Fibroblast of mammary gland (primary cell): ENCODE measurements around the gene PLXNA4.

Experiments used
- DNase-seq: peaks from one replicate; pipeline ENCODE4 v3.0.0-alpha.2; 2010; ENCODE audit warnings: low read depth
- H3K4me3 ChIP-seq: 2 replicates; pipeline ENCODE4 v1.5.1; 2011; ENCODE audit warnings: low read depth, mild to moderate bottlenecking, low read length, moderate library complexity; ENCODE audit not compliant: control insufficient read depth
- TF ChIP-seq, protein P1 (sequence below): conservative IDR thresholded peaks from 2 replicates; pipeline ENCODE4 v1.5.1; 2011; ENCODE audit warnings: low read depth, low read length, inconsistent platforms; ENCODE audit not compliant: control insufficient read depth, insufficient read depth

Gene PLXNA4

DNA sequence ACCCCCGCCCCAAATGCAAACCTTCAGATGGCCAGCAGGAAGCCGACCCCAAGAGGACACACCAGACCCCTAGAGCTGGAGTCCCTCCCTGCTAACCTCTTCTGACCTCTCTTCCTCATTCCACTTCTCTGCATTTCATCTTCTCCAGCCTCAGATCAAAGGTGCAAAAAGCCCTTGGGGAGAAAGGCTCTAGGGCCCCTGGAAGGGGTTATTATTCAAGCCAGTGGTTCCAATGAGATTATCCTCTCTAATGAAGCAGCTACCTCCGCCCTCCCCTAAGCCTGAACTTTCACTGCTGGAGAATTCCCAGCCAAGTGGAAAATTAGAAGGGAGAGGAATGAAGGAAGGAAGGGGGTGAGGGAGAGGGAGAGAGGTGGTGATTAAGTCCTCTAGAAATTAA is 343.9 kb downstream of the PLXNA4 start:
- DNase-seq, result no peak
- H3K4me3 ChIP-seq, result no peak overlapping the region
- TF ChIP-seq, protein P1, sequence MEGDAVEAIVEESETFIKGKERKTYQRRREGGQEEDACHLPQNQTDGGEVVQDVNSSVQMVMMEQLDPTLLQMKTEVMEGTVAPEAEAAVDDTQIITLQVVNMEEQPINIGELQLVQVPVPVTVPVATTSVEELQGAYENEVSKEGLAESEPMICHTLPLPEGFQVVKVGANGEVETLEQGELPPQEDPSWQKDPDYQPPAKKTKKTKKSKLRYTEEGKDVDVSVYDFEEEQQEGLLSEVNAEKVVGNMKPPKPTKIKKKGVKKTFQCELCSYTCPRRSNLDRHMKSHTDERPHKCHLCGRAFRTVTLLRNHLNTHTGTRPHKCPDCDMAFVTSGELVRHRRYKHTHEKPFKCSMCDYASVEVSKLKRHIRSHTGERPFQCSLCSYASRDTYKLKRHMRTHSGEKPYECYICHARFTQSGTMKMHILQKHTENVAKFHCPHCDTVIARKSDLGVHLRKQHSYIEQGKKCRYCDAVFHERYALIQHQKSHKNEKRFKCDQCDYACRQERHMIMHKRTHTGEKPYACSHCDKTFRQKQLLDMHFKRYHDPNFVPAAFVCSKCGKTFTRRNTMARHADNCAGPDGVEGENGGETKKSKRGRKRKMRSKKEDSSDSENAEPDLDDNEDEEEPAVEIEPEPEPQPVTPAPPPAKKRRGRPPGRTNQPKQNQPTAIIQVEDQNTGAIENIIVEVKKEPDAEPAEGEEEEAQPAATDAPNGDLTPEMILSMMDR, result no peak

DNA sequence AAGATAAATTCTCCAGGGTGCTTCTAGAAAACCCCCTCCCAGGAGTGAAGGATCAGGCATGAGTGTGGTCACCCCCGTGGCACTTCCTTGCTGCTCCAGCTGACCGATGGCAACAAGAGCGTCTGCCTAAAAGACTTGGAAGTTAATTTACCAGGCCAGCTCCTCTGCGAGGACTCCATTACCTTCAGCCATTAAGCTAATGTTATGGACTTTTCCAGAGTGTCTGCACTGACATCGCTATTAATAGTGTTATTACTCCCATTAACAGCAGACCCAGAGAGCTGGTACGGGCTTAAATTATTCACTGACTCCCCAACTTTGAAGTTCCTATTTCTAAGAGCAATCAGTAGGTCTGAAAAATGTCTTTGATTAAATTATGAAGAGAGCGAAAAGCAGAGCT is 345.8 kb downstream of the PLXNA4 start:
- no peak for DNase-seq
- H3K4me3 ChIP-seq, result no peak overlapping the region
- TF ChIP-seq, protein P1, result no peak

DNA sequence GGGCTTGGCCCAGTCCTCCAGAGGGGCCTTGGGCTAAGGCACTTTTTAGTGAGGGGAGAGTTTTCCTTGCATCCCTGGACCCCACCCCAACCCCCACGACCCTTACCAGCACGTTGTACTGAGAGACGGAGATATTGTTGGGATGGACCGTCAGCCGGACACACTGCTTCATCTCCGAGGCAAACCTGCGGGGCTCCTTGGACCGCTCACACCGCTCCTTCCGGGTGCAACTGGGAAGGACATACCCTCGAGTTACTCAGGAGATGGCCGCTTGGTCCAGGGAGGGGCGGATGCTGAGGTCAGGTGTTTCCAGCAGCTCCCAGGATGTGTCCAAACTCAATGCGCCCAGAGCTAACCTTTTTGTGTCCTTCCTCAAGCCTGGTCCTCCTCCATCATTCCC is 348.0 kb downstream of the PLXNA4 start:
- TF ChIP-seq, protein P1, result no peak

DNA sequence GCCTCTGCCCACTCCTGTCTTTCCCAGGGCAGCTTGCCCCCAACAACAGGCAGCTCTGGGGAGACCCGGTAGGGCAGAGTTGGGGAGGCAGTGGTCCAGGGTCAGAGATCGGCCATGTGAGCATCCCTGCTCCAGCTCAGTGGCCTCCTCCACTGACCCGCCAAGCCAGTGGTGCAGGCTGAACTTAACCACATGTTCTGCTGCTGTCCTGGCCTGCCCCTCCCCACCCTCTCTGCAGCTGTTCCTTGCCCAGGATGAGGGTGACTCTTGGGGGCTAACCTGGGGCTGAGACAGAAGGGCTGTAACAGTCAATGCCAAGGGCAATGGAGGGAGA is 349.3 kb downstream of the PLXNA4 start:
- TF ChIP-seq, protein P1, result no peak
- no peak for DNase-seq
- no peak overlapping the region for H3K4me3 ChIP-seq

More for the DNA sequence above, 348.0 kb downstream of the PLXNA4 start:
- no peak for DNase-seq
- no peak overlapping the region for H3K4me3 ChIP-seq

DNA sequence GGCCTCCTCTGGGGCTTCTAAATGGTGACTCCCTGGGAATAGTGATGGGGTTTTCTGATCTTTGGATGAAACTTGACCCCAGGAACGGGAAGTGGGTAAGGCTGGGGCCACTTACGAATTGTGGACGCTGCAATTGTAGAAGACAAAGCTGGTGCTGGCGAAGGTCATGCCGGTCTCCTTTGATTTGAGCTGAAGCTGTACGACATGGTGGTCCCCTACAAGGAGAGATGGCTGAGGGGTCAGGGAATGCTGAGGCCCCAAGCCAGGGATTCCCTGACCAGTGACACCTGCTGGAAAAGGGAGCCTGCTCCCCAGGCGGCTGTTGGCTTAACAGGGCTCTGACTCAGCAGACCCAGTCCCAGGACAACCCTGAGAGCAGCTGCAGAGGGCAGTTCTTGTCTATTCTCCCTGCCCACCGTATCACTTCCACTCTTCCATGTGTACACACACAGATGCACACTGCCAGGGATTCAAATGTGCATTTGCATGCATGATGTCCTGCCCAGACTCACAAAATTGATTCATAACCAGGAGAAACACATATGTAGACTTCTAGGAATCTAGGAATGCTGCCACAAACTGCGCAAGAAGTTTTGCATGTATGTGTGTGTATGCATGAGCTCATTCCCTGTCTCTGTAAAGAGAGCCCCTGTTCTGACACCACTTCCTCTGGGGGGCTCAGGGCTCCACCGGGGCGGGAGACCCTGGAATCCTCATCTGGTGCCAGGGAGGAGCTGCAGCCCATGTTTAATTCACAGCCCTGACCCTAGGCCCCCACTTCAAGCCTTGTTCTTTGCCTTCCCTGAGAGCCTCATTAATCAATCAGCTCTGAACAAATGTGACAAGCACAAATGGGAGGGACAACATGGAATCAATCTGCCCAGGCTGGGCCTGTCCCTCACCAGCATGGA is 350.0 kb downstream of the PLXNA4 start:
- no peak for DNase-seq
- TF ChIP-seq, protein P1, result no peak

DNA sequence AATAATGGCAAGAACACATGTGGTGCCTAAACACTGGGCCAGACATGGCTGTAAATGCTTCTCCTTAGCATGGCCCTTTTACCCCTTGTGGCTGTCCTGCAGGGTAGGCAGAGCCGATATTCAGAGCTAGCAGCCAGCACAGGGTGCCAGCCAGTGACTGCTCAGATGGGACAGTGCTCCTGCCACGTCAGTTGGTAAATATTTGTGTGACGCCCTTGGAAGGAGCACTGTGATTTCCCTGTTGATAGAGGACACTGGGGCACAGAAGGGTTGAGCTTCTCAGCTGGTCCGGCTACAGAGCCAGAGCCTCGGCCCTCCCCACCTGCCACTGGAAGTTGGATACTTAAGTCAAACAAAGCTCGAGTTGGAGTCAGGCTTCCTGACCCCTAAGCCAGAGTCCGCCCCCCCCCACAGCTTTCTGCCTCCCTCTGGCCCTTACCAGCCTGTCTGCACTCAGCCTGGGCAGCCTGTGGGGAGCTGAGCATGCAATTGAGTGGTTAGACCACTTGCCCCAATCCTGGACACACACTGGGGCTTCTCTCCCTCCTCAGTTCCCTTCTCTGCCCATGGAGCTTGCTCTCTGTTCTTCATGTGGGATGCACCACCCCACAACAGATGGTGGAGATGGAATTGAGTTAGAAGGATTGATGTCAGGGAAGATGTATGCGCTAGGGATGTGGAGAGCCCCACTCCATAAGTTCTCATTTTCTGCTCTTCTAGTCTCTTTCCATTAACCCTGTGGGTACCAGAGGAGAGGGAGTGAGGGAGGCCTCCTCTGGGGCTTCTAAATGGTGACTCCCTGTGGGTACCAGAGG is 350.8 kb downstream of the PLXNA4 start:
- no peak for DNase-seq
- no peak overlapping the region for H3K4me3 ChIP-seq
- TF ChIP-seq, protein P1, result no peak

More for the DNA sequence above, 350.0 kb downstream of the PLXNA4 start:
- H3K4me3 ChIP-seq, result no peak overlapping the region
